Purkinje cell (primary cell): ENCODE data around the gene PSMD13. TPM values are rescaled to one million over a fixed set of nuclear protein-coding genes. Genes with fewer than 3 reads are reported as not detected.

Source experiments
- polyA plus RNA-seq: library from polyadenylated mRNA; unstranded; fragments of >200 nt; fragmentation: Nextera tagmentation; gene quantifications from 2 replicates; pipeline ENCODE4 v1.2.1, GENCODE V29; 2014

Gene PSMD13
- 84.5 and 95.9 TPM in 2 replicates for polyA plus RNA-seq

GRCh38 chr11:236774-237767 is at the start of gene PSMD13:
PSMD13 (plus strand) TSS chr11:236976; CDS start chr11:237050, 74 bp downstream.

GRCh38 chr11:192674-193128 is 44.1 kb upstream of the PSMD13 start, which contains the start of gene SCGB1C1:
SCGB1C1 (plus strand) TSS chr11:193078; CDS start chr11:193100, 22 bp downstream.

GRCh38 chr11:207208-207862 is 29.4 kb upstream of the PSMD13 start, which contains the start of the genes BET1L and RIC8A:
BET1L (minus strand) TSS chr11:207399; CDS start chr11:207321, 78 bp downstream.
RIC8A (plus strand) TSS chr11:207708; CDS start chr11:208855, 1,147 bp downstream.

GRCh38 chr11:235997-236773 is 591 bp upstream of the PSMD13 start, which contains the start of gene SIRT3:
SIRT3 (minus strand) TSS chr11:236342; CDS start chr11:236328, 14 bp downstream.

GRCh38 chr11:278001-278951 is 41.5 kb downstream of the PSMD13 start, which contains the start of gene NLRP6:
NLRP6 (plus strand) TSS chr11:278407; CDS start chr11:278570, 163 bp downstream.

GRCh38 chr11:288478-289397 is 52.0 kb downstream of the PSMD13 start, which contains the start of gene PGGHG:
PGGHG (plus strand) TSS chr11:289126; CDS start chr11:289817, 691 bp downstream.

GRCh38 chr11:299081-299891 is 62.5 kb downstream of the PSMD13 start, which contains the start of gene IFITM5:
IFITM5 (minus strand) TSS chr11:299526; CDS start chr11:299490, 36 bp downstream.

Other genes with a start within 250 kb of the PSMD13 start
- not detected in 2 replicates for gene SCGB1C1, start 43.9 kb upstream of the PSMD13 start, polyA plus RNA-seq
- gene BET1L, start 29.6 kb upstream of the PSMD13 start, polyA plus RNA-seq, result 4.3 and 4.5 TPM in 2 replicates
- gene RIC8A, start 29.3 kb upstream of the PSMD13 start, polyA plus RNA-seq, result 5.9 and 8.3 TPM in 2 replicates
- 8.4 and 9.6 TPM in 2 replicates for gene SIRT3, start 634 bp upstream of the PSMD13 start, polyA plus RNA-seq
- gene NLRP6, start 41.4 kb downstream of the PSMD13 start, polyA plus RNA-seq, result not detected in 2 replicates
- not detected in 2 replicates for gene PGGHG, start 52.1 kb downstream of the PSMD13 start, polyA plus RNA-seq
- gene IFITM5, start 62.5 kb downstream of the PSMD13 start, polyA plus RNA-seq, result not detected in 2 replicates
- 7.0 and 9.8 TPM in 2 replicates for gene IFITM2, start 70.8 kb downstream of the PSMD13 start, polyA plus RNA-seq
- gene IFITM1, start 77.1 kb downstream of the PSMD13 start, polyA plus RNA-seq, result 3.2 and 3.6 TPM in 2 replicates
- 33.2 and 34.1 TPM in 2 replicates for gene IFITM3, start 83.9 kb downstream of the PSMD13 start, polyA plus RNA-seq
- 0.56 and 5.0 TPM in 2 replicates for gene B4GALNT4, start 132.5 kb downstream of the PSMD13 start, polyA plus RNA-seq
- not detected in 2 replicates for gene PKP3, start 157.2 kb downstream of the PSMD13 start, polyA plus RNA-seq
- 3.0 TPM in 2 replicates for gene SIGIRR, start 178.0 kb downstream of the PSMD13 start, polyA plus RNA-seq
- not detected in 2 replicates for gene ANO9, start 205.0 kb downstream of the PSMD13 start, polyA plus RNA-seq
- gene PTDSS2, start 213.3 kb downstream of the PSMD13 start, polyA plus RNA-seq, result 2.3 and 3.5 TPM in 2 replicates